HG02973 (cell line): ENCODE data around the gene TRPM2.
"Not testable (repeated sequence)": the region's sequence is repeated elsewhere in the genome, so short reads cannot be mapped to it uniquely, and the experiment has no call there.

ENCODE experiments used
- ATAC-seq: cut with Tn5 transposase; IDR thresholded peaks from one replicate; pipeline ENCODE4 v1.9.1; 2021; ENCODE audit warnings: moderate library complexity; ENCODE audit not compliant: unreplicated experiment

TRPM2 gene

DNA sequence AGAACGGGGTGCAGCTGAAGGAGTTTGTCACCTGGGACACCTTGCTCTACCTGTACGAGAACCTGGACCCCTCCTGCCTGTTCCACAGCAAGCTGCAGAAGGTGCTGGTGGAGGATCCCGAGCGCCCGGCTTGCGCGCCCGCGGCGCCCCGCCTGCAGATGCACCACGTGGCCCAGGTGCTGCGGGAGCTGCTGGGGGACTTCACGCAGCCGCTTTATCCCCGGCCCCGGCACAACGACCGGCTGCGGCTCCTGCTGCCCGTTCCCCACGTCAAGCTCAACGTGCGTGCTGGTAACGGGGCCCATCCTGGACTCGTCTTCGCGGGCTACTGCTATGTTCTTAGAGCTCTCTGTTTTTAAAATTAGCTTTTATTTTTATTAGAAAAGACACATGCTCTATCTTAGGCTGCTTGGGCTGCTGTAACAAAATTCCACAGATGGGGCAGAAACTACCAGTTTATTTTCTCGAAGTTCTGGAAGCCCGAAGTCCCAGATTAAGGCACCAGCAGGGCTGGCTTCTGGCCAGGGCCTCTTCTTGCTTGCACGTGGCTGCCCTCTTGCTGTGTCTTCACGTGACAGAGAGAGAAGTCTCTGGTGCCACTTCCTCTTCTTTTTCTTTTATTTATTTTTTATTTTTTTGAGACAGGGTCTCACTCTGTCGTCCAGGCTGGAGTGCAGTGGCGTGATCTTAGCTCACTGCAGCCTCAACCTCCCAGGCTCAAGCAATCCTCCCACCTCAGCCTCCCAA is 38.1 kb downstream of the TRPM2 start:
- no peak for ATAC-seq

DNA sequence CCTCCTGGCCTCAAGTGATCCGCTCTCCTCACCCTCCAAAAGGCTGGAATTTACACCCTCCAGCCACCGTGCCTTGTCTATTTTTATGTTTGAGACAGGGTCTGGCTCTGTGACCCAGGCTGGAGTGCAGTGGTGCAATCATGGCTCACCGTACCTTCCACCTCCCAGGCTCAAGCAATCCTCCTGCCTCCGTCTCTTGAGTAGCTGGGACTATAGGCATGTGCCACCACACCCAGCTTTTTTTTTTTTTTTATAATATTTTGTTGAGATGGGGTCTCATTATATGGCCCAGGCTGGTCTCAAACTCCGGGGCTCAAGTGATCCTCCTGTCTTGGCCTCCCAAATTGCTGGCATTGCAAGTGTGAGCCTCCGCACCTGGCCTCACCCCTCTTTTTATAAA is 38.8 kb downstream of the TRPM2 start:
- ATAC-seq = no peak

DNA sequence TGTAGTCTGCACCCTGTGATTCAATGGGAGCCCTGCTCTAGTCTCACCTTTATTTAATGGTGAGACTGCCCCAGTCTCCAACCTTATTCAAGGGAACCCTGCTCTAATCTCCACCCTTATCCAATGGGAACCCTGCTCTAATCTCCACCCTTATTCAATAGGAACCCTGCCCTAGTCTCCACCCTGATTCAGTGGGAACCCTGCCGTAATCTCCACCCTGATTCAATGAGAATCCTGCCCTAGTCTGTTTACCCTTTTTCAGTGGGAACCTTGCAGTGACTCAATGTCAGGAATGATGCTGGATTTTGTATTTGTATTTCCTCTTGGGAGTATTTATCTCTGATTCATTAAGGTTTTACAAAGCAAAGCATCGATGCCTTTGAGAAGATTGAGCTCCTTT is 39.5 kb downstream of the TRPM2 start:
- no peak for ATAC-seq

DNA sequence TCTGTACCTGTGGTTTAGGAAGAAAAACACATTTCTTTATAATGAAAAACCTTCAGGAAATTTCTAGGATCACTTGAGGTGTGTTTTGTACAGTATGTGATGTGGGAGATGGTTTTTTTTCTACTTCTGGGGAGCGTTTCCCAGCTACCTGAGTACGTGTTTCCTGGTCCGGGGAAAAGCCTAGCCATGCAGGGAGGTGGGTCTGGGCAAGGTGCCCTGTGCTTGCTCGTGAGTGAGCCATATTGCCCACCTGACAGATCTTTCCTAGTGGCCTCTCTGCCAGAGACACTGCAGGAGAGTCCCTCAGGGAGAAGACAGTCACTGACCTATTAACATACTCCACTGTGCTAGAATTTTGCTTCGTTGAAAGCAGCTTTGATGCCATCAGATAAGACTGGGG is 41.3 kb downstream of the TRPM2 start:
- no peak for ATAC-seq

DNA sequence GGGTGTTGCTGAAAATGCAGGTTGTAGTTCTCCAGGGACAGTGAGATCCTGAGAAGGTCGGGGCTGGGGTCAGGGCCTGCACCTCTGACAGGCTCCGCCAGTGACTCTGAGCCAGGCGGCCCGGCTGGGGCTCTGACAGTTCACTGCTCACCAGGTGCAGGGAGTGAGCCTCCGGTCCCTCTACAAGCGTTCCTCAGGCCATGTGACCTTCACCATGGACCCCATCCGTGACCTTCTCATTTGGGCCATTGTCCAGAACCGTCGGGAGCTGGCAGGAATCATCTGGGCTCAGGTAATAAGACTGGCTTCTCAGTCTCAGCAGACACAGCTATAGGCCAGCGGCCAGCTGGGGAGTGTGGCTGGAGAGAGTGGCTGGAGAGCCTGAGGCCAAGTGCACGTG is 41.8 kb downstream of the TRPM2 start:
- ATAC-seq = no peak

DNA sequence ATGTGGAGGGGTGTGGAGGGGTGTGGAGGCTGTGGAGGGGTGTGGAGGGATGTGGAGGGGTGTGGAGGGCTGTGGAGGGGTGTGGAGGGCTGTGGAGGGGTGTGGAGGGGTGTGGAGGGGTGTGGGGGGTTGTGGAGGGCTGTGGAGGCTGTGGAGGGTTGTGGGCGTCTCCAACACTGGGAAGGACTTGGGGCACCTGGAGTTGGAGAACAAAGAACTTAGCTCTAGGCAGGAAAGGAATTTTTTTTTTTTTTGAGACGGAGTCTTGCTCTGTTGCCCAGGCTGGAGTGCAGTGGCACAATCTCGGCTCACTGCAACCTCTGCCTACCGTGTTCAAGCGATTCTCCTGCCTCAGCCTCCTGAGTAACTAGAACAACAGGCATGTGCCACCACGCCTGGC is 43.4 kb downstream of the TRPM2 start:
- ATAC-seq = not testable (repeated sequence)

DNA sequence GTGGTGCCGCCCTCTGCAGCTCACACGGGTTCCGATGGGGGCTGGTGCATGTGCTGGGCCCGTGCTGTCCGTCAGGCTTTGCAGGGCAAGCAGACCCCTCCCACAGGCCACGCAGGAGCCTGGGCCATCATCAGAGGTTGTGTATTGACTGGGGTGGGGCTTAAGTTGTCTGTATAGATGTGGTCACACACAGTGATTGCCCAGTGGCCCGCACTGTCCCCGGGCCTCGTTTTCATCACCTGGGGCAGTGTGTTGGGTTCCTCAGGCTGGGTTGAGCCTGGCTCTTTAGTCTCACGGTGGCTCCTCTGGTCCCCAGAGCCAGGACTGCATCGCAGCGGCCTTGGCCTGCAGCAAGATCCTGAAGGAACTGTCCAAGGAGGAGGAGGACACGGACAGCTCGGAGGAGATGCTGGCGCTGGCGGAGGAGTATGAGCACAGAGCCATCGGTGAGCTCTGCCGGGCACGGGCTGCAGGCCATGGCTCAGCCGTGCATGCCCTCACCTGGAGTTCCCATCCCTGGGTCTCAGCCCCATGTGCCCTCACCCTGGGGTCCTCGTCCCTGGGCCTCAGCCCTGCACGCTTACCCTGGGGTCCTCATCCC is 44.1 kb downstream of the TRPM2 start:
- ATAC-seq = no peak

DNA sequence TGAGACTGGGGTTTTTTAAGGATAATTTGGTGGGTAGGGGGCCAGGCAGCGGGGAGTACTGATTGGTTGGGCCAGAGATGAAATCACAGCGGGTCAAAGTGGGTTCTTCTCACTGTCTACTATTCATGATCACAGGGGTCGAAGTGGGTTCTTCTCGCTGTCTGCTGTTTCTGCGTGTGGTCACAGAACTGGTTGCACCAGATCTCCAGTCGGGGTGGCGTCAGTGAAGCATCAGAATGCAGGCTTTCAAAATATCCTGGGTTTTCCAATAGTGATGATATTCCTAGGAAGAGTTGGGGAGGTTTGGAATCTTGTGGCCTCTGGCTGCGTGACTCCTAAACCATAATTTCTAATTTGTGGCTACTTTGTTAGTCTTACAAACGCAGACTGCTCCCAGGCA is 45.1 kb downstream of the TRPM2 start:
- no peak for ATAC-seq

DNA sequence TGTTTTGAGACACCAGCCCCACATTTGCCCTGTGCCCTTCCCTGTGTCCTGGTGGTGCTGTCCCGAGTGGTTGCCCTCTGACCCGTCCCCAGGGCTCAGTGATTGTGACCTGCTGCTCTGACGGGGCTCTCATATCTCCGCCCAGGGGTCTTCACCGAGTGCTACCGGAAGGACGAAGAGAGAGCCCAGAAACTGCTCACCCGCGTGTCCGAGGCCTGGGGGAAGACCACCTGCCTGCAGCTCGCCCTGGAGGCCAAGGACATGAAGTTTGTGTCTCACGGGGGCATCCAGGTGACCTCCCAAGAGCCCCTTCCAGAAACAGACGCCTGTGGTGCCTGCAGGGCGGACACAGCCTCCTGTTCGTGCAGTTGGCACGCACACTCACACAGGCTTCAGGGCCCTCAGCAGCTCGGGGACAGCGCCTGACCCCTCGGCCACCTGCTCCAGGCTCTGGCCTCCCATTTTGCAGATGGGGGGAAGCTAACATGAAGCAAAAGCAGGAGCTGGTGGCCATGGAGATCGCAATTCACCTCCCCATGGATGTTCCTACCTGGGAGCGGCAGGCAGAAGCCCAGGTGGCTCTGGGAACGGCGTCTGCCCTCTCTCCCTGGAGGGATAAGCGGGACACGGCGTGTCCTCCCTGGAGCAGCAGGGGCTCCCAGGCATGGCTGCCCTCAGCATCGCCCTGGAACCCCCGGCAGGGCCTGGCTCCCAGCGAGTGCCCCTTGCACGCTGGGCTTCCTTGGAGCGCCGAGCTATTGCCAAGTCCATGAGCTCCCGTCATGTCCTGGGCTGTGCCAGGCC is 45.9 kb downstream of the TRPM2 start:
- no peak for ATAC-seq

DNA sequence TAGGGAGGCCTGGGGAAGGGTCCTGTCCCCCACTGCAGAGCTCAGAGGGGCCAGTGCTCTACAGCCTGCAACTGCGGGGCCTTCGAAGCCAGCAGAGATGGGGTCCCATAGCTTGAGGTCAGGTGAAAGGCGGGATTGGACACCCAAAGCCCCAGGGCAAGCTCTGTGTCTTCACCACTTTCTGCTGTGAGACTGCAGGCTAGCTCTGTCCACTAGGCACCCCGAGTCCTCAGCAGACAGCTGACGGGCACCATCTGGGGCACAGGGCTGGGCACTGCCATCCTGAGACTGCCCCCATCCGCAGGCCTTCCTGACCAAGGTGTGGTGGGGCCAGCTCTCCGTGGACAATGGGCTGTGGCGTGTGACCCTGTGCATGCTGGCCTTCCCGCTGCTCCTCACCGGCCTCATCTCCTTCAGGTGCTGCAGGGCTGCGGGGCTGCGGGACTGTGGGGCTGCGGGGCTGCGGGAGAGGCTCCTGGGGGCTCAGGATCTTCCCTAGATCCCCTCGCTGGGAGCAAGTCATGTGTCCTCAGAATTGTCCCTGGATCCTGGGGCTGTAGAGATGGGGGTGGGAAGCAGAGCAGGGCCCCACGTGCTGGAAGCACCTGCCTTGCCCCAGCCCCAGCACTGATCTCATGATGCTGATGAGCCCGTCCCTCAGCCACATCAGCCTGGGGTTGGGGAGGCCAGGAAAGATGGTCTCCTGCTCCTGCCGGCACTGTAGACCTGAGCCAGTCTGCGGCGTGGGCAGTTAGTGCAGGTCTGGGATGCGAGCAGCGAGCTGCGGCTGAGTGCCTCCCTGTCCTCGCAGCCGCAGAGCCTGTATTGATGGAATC is 46.8 kb downstream of the TRPM2 start:
- no peak for ATAC-seq

DNA sequence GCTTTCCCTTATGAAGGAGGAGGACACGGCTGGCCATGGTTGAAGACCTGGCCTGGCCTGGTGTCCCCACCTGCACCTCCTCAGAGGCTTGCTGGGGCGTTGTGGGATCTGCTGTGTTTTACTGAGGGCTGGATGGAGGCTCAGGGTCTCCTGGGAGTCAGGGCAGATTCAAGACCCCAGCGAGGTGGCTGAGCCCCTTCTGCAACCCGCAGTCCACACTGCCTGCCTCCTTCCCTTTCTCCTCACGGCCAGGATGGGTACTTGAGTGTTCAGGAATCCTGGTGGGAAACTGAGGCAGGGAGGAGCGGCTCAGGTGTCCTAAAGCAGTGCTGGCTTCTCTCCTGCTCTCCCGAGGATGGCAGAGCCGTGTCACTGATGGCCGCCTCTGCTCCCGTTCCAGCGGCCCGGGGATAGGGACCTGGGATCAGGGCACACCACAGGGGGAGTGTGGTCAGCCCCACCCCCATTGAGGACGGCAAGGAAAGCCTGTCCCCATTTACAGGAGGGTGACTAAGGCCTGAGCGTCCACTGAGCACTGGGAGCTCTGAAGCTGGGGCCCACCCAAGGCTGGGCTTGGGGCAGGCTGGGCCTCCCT is 47.5 kb downstream of the TRPM2 start:
- no peak for ATAC-seq

DNA sequence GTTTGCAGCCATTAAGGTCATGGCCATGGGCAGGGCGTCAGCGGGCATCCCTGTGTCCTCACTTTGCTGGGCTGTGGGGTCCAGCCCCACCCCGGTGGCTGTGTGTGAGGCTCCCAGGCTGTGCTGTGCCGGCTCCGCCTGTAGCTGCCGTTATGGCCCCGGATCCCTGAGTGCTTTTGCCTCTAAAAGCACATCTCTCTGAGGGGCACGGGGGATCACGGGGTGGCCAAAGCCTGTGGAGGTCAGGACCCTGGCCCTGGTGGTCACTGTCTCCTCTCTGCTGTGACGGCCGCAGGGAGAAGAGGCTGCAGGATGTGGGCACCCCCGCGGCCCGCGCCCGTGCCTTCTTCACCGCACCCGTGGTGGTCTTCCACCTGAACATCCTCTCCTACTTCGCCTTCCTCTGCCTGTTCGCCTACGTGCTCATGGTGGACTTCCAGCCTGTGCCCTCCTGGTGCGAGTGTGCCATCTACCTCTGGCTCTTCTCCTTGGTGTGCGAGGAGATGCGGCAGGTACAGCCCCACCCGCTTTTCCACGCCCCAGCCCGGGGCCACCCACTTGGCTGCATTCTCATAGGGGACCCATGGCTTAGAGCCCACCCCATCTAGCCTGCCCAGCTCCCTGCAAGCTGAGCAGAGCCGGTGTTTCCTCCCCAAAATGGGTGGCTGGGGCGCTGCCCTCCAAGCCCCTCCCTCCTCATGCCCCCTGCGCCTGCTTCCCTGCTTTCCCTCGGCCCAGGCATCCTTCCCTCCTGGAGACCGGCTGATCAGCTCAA is 48.2 kb downstream of the TRPM2 start:
- no peak for ATAC-seq

DNA sequence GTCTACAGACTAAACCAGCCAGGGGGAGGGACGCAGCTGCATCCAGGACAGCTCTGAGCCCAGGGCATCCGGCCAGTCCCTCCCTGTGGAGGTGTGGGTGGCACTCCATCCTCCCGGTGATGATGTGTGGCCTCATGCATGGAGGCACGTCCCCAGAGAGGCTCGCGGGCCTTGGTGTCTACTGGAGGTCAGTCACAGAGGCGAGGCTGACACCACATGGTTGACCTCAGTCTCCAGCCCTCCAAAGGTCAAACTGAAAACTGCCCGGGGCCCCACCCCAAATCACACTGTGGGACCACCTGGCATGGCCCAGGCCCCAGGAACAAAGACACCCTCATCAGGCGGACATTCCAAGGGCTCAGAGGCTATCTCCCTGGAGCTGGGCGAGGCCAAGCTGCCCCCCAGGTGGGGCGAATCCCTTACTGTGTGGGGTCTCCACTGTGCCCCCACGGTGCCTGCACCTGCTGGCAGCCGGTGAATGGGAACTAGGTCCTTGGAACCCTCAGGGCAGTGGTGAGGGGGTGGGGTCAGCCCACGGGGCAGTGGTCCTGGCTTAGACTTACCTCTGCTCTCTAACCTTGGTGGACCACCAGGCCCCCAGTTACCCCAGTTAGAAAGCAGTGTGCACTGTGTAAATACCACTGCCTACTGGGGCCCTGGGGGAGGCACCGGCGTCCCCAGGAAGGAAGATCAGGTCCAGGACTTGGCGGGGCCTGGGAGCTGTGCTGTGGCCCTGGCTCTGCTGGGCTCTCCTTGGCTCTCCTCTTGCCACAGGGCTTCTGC is 49.1 kb downstream of the TRPM2 start:
- ATAC-seq = no peak

DNA sequence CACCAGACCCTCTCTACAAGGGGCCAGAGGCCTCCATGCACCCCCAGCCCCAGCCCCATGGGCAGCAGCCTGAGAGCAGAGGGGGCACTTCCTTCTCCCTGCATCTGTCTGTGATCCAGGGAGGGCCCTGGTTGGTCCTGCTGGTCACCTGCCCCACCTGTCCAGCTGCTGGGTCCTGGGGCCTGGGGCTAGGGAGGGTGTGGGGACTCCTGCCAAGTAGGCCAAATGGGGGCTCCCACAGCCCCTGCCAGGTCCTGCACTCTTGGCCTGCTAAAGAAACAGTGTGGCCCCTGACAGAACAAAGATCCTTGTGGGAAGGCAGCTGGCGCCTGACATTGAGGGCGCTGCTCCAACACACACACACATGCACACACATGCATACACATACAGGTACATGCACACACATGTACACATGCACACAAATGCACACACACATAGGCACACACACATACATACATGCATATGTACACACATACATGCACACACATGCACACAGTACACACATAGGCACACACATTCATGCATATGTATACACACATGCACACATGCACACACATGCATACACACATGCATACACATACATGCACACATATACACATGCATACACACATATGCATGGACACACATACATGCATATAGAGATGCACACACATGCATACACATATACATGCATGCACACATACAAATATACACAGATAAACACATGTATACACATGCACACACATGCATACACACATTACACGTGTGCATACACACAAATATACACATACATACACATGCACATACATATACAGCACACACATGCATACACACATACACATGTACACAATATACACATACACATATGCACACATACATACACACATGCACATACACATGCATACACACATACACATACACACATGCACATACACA is 49.9 kb downstream of the TRPM2 start:
- no peak for ATAC-seq

DNA sequence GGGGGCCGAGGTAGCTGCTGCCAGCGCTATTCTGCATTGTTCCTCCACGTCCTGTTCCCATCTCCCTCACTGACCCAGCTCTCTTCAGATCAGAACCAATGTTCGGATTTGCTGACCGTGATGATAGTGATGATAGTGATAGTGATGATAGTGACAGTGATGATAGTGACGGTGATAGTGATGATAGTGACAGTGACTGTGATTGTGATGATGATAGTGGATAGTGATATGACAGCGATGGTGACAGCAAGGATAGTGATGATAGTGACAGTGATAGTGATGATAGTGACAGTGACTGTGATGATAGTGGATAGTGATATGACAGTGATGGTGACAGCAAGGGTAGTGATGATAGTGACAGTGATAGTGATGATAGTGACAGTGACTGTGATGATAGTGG is 51.1 kb downstream of the TRPM2 start:
- ATAC-seq = not testable (repeated sequence)

DNA sequence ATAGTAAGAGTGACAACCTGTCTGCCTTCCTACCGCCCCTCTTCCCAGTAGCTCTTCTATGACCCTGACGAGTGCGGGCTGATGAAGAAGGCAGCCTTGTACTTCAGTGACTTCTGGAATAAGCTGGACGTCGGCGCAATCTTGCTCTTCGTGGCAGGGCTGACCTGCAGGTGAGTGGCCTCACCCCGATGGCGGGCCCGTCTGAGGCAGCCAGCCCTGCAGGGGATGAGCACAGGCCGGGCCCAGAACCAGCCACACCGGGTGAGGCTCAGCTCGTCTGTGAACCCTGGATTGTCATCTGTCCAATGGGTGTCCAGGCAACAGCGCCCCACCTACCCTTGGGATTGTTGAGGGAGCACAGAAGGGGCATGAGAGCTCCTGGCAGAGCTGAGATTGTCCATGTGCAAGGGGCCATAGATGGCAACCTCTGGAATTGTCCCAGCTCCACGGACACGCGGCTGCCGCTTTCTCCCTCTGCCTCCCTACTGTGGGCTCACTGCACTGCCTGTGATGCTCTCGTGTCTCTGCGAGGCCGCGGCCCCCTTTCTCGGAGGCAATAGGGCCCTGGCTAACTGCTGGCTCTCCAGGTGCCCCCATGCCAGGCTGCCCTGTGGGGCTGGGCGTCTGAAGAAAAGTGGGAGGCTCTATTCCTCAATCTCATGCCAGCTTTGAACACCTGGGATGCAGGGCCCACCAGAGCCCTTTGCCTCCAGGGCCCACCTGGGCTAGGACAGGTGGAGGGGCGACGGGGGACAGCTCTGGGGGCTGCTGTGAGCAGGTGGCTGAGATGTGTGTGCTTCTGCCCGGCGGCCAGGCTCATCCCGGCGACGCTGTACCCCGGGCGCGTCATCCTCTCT is 51.9 kb downstream of the TRPM2 start:
- no peak for ATAC-seq
